Pons (tissue), 1 donor: ENCODE results near the gene ZBTB22.
"Not testable (repeated sequence)": the region's sequence is repeated elsewhere in the genome, so short reads cannot be mapped to it uniquely, and the experiment has no call there.

Experiments
- DNase-seq: peaks from one replicate; pipeline ENCODE4 v3.0.0-alpha.2; 2016; ENCODE audit warnings: low spot score

Gene ZBTB22

DNA sequence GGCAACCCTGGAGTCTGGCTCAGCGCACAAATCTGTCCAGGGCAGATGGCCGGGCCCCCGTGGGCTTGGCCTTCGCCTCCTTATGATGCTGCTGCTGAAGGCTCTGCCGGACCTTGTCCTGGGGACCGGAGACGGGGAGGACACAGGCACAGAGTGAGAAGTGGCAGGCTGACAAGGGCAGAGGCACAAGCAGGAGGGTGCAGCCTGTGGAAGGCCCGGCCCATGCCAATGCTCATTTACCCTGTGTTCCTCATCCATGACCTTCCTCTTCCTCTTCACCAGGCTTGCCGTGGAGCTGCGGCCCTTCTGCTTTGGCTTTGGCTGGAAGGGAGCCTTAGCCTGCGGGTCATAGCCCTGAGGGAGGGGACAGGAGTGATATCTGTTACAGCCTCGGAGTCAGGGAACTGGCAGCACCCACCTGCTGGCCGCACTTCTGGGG lies 38.3 kb downstream of the ZBTB22 start:
- no peak for DNase-seq

DNA sequence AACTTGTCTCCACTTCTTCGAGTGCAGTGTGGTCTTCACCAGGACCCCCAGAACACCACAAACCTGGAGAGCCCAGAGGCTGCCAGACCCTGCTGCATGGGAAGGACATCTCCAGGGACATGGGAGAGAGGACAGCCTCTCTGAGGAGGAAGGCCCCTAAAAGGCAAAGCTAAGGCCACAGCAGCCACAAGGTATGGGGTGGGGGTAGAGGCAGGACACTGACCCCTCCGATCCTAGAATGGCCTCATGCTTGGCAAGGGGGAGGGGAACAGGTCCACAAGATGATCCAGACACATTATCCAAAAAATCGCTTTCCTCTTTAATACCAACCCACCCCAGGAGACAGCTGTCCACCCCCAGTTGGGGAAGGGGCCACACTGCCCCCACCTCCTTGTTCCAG lies 38.7 kb downstream of the ZBTB22 start:
- DNase-seq = no peak

GRCh38 chr6:33278392-33278741 lies 39.2 kb downstream of the ZBTB22 start:
- DNase-seq = no peak

DNA sequence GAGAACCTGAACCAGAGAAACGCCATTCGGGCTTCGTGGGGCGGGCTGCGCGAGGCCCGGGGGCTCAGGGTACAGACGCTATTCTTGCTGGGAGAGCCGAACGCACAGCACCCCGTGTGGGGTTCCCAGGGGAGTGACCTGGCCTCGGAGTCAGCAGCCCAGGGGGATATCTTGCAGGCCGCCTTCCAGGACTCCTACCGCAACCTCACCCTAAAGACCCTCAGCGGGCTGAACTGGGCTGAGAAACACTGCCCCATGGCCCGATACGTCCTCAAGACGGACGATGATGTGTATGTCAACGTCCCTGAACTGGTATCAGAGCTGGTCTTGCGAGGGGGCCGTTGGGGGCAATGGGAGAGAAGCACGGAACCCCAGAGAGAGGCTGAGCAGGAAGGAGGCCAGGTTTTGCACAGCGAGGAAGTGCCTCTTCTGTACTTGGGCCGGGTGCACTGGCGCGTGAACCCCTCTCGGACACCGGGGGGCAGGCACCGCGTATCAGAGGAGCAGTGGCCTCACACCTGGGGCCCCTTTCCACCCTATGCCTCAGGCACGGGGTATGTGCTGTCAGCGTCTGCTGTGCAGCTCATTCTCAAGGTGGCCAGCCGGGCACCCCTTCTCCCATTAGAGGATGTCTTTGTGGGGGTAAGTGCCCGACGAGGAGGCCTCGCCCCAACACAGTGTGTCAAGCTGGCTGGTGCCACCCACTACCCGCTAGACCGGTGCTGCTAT lies 39.7 kb downstream of the ZBTB22 start:
- no peak for DNase-seq

- no peak for DNase-seq
Observed at GRCh38 chr6:33276864-33277662, 40.5 kb downstream of the ZBTB22 start, which contains the start of gene B3GALT4. B3GALT4 (plus strand) TSS chr6:33277123; CDS start chr6:33277420, 297 bp downstream.

DNA sequence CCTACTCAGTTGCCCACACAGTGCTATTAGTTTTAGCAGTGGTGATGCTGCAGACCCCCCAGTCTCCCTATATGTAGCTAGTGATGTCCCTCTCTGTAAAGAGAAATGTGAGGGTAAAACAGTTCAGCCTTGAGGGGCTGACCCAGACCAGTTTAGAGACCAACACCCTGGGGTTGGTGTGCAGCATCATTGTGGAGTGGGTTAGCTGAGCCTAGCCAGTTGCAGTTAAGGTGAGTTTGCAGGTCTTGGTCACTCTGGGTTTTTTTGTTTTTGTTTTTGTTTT lies 41.0 kb downstream of the ZBTB22 start:
- DNase-seq = no peak

- DNase-seq = not testable (repeated sequence)
Observed at GRCh38 chr6:33275795-33276580, 41.6 kb downstream of the ZBTB22 start.

DNA sequence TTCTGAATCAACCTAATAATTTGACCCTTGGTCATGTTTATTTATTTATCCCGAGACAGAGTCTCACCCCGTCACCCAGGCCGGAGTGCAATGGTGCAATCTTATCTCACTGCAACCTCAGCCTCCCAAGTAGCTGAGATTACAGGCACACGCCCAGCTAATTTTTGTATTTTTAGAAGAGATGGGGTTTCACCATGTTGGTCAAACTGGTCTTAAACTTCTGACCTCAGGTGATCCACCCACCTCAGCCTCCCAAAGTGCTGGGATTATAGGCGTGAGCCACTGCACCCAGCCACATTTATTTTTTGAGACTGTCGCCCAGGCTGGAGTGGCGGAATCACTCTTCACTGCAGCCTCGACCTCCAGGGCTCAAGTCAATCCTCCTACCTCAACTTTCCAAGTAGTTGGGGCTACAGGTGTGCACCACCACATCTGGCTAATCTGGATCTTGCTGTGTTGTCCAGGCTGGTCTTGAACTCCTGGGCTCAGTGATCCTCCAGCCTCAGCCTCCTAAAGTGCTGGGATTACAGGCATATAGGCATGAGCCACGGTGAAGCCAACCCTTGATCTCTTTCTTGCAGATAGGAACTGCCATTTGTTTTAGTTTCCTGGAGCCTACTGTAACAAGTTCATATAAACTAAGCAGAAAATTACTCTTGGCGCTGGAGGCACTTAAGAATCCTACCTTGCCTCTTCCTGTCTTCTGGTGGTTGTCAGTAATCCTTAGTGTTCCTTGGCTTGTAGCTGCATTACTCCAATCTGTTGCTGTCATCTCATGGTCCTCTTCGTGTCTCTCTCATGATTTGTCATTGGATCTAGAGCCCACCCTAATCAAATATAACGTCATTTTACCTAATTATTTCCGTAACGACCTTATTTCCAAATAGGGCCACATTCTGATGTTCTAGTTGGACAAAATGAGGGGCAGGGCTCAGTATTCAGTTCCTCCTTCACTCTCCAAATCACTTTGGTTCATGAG lies 43.3 kb downstream of the ZBTB22 start:
- DNase-seq = no peak

DNA sequence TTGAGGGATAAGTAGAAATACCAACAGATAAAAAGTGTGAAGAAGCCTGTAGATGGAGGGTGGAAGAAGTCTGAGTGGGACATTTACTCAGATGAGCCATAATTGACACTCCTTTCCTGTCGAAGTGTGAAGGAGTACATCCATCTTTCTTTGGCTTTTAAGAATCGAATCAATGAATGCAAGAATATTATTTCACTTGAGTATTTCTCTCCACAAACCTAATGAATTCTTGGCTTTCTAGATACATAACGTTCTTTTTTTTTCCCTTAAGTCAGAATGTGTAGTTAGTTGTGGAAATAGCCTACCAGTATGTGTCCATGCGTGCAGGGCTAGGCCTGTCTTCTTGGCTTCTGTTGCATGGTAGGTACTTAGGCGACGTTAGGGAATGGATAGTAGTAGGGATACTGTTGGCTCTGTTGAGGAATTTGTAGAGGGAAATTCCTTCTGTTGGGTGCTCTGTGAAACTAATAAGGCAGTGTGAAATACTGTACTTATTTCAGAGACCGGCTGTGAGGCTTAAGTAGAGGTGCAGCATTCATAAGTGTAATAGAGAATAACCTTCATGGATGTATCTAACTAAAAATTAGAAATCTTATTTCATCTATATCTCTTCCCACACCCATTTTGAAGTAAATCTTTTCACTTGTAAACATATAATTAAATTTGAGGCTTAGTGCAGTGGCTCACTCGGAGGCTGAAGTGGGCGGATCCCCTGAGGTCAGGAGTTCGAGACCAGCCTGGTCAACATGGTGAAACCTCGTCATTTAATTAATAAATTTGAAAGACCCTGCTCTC lies 44.2 kb downstream of the ZBTB22 start:
- no peak for DNase-seq

DNA sequence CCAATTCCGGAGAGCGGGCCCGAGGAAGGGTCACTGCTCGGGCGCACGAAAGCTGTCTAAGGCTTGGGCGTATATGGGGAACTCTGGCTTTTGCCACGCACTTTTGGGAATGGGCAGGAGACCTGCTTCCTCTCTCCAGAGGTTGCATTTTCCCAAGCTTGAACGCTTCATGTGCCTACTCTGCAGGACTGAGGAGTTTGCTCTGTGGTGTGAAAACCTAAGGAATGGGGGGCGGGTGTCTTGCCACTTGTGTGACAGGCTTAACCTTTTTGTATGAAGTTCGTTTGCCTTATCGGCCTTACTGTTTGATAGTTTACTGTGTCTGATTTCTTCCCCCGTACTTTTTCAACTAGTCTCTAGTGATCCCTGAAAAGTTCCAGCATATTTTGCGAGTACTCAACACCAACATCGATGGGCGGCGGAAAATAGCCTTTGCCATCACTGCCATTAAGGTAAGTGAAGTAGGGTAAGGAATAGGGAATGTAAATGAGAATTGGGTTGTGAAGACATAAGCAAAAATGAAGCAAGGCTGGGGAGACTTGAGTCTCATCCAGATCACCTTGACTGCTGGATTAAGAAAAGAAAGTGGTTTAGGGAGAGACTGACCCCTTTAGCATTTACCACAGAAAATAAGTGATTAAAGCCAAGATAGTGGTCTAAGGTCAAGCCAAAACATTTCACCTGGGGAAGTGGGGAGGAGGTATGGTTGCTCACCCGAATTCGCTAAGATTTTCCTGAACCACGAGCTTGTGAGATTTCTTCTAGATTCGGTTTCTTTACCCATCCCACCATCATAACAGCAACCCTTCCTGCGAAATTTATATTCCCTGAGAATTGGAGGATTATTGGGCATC lies 45.0 kb downstream of the ZBTB22 start:
- DNase-seq = no peak

- peak; percentile 100 for DNase-seq
Observed at GRCh38 chr6:33271468-33272274, 45.9 kb downstream of the ZBTB22 start, which contains the start of the genes RPS18 and VPS52. RPS18 (plus strand) TSS chr6:33272075; CDS start chr6:33272120, 45 bp downstream. VPS52 (minus strand) TSS chr6:33271876; CDS start chr6:33271675, 201 bp downstream.

GRCh38 chr6:33271117-33271467 lies 46.5 kb downstream of the ZBTB22 start:
- DNase-seq = no peak
